GM18868 (cell line): Measurements from ENCODE around the gene RGMB.

ENCODE experiments used
- ATAC-seq: cut with Tn5 transposase; IDR thresholded peaks from one replicate; pipeline ENCODE4 v1.9.1; 2021; ENCODE audit warnings: mild to moderate bottlenecking, moderate library complexity; ENCODE audit not compliant: unreplicated experiment

The RGMB gene

GRCh38 chr5:98825582-98826375 is 52.3 kb downstream of the RGMB start:
- ATAC-seq, result no peak

DNA sequence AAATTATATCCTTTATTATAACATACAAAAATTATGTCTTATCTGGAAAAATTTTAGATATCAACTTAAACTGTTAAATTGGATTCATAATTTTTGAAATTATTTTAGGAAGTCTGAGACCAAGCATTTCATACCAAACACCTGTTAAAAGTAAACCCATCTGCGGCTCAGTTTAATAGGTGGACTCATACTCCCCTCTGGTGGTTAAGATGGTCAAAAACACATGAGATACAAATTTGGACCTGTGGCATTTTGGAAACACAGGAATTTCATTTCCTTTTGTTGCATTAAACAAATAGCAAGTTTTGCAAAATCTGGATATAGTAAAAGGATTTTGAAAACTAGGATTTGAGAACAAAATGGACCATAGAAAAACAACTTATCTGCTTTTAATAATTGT is 53.7 kb downstream of the RGMB start:
- ATAC-seq, result peak; percentile 84

DNA sequence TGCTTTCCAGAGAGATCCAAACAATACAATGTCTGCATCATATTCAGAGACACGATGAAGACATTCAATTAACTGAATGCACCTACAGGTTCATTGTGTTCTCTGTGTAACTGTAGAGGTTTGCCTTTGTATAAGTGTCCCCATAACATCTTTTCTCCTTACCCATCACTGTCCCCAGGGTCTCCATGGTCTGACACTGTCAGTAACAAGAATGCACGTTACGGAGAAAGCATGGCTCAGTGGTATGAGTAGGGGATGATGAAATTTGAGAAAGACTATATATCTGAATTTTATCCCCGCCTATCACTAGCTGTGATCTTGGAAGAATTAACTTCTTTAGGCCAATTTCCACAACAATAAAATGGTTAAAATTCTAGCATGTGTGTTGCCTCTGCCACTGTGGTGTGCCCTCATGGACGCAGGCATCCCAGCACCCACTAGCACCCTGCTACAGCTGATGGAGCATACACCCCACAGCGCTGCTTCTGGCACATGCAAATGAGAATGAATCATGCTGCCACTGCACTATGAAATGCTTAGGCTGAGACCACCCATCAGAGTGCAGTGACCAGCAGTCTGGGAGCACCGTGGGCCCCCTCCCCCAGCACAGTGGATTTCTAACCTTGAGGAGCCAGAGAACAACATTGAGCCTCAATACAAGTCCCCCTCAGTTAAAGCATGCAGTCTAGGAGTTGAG is 54.3 kb downstream of the RGMB start:
- no peak for ATAC-seq

DNA sequence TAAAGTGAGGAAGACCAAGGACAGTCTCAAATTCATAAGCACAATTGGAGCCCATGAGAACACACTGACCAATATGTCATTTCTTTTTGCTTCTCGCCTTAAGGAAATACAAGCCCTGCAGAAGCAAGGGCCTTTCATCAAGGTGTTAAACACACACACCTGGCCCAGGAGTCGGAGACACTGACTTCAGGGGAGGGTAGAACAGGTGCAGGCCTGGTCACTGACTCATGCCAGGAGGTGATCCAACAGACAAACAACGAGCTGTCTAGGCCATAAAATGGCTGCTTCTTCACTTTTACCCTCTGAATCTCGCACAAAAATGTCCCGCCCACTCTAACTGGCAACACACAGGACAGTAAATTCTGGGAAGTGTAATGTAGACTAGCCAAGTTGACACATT is 62.7 kb downstream of the RGMB start:
- no peak for ATAC-seq

- peak; percentile 73 for ATAC-seq
Measured at GRCh38 chr5:98839469-98840383, 66.3 kb downstream of the RGMB start.

DNA sequence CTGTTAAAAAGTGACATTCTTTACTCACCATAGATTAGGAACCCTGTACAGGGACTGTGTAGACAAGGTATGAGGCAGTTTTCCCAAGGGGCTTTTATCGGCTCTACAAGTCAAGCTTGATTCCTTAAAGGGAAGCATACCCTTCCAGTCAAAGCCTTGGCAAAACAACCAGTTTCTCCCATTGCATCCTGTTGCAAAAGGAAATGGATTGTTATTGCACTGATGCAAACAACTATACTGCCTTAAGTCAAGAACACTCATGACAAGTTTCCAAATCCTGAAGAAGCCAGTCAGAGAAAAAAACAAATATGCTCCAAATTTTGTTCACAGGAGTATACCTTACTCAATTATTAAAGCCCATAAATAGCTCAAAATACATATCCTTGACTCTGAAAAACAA is 67.5 kb downstream of the RGMB start:
- ATAC-seq, result no peak

- ATAC-seq, result no peak
Measured at GRCh38 chr5:98843481-98843880, 70.0 kb downstream of the RGMB start.

GRCh38 chr5:98844865-98845264 is 71.4 kb downstream of the RGMB start:
- ATAC-seq, result no peak

DNA sequence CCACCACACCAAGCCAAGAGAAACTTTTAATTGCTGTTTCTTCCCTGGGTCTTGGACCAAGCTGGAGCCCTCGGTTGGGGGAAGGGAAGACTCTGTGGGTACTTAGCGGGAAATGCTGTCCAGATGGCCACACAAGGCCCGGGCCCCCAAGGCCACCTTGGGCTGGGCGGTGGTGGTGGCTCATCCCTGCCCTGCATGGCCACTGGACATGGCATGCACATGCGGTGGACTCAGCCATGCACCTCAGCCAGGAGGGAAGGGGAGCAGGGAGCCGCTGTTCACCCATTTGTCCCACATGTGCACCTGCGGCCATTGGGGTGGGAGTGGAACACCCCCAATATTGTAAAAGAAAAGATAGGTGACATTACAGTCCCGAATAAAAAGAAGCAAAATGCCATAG is 72.4 kb downstream of the RGMB start:
- ATAC-seq, result no peak
